K562 (cell line): ENCODE results near the gene LIX1. TPM values are rescaled to one million over a fixed set of nuclear protein-coding genes. Genes with fewer than 3 reads are reported as not detected.

ENCODE experiments used
- ATAC-seq: fragments of 200-7000 bp; cut with Tn5 transposase; 3 replicates; pipeline ENCODE4 v1.9.1; 2020; ENCODE audit warnings: moderate library complexity
- BruUV-seq: library from RNA; stranded (reverse); fragments of 400-500 nt; replicated peaks from 2 replicates; lab custom pipeline; 2021; lab: Mats Ljungman, UMichigan
- CTCF ChIA-PET: fragments of 300-600 bp; formaldehyde crosslinking; extraction: SDS; loops from one replicate; lab custom pipeline; 2021; ENCODE audit warnings: low intra/inter-chr PET ratio; lab: Yijun Ruan, JAX
- POLR2A ChIA-PET: fragments of 300-600, 350-650 bp; sonication (Branson Sonifier 250); formaldehyde crosslinking; extraction: SDS; loops from one replicate; lab custom pipeline; 2021; ENCODE audit warnings: antibody characterized with exemption, inconsistent platforms; lab: Yijun Ruan, JAX
- DNase-seq, 4 experiments: peaks; one replicate each; pipeline versions ENCODE4 v3.0.0 to v3.0.0-alpha.2; 2011 to 2018; ENCODE audit warnings: low spot score in 3 of 4, mixed read lengths in 3 of 4; ENCODE audit errors: extremely low read depth in 1 of 4
- FAIRE-seq: peaks from 2 replicates; lab custom pipeline; 2011; peaks lifted over from hg19 to GRCh38; lab: Jason Lieb, UNC
- H2AFZ ChIP-seq: 2 replicates; pipeline ENCODE4 v1.6.0; 2011; ENCODE audit warnings: low read depth, low read length, control low read depth, inconsistent platforms
- H3K27ac ChIP-seq: fragments of 200-600 bp; 3 replicates; pipeline ENCODE4 v1.8.0; 2011; ENCODE audit warnings: low read depth, mild to moderate bottlenecking, control low read depth, inconsistent platforms, low read length, moderate library complexity, mixed read lengths; ENCODE audit errors: extremely low read depth
- H3K27me3 ChIP-seq, 2 experiments: fragments of 300-600 bp in 1 of 2; 2 replicates in 1 of 2; 3 replicates in 1 of 2; pipeline versions ENCODE4 v1.6.0 to v1.8.0; 2011; ENCODE audit warnings: inconsistent platforms in 2 of 2, low read length in 2 of 2, mild to moderate bottlenecking in 1 of 2, mixed read lengths in 1 of 2, moderate library complexity in 1 of 2; ENCODE audit not compliant: control insufficient read depth in 2 of 2, insufficient read depth in 2 of 2
- H3K36me3 ChIP-seq: fragments of 300-600 bp; 3 replicates; pipeline ENCODE4 v1.8.0; 2011; ENCODE audit warnings: mild to moderate bottlenecking, low read length, inconsistent platforms; ENCODE audit not compliant: control insufficient read depth, insufficient read depth
- H3K4me1 ChIP-seq, 2 experiments: fragments of 200-600 bp in 1 of 2; replicated peaks in 1 of 2; 2 replicates in 1 of 2; 3 replicates in 1 of 2; pipeline versions ENCODE4 v1.5.1 to v1.8.0; 2011; ENCODE audit warnings: inconsistent platforms in 2 of 2, low read length in 2 of 2, mild to moderate bottlenecking in 1 of 2, mixed read lengths in 1 of 2, moderate library complexity in 1 of 2; ENCODE audit not compliant: control insufficient read depth in 2 of 2, insufficient read depth in 2 of 2
- H3K4me2 ChIP-seq: 2 replicates; pipeline ENCODE4 v1.6.1; 2011; ENCODE audit warnings: low read length, control low read depth, inconsistent platforms, mixed read lengths; ENCODE audit not compliant: insufficient read depth
- H3K4me3 ChIP-seq: fragments of 200-600 bp; sonication (generic), shearing (Covaris generic); 2 replicates; pipeline ENCODE4 v1.5.1; 2016; ENCODE audit warnings: control low read depth, inconsistent platforms
- H3K79me2 ChIP-seq: fragments of 200-600 bp; 3 replicates; pipeline ENCODE4 v1.8.0; 2011; ENCODE audit warnings: low read length, inconsistent platforms; ENCODE audit not compliant: control insufficient read depth, insufficient read depth
- H3K9ac ChIP-seq, 2 experiments: 2 replicates each; pipeline versions ENCODE4 v1.6.0 to v1.6.1; 2011; ENCODE audit warnings: low read depth in 2 of 2, low read length in 2 of 2, control low read depth in 1 of 2, inconsistent platforms in 1 of 2, mild to moderate bottlenecking in 1 of 2, mixed read lengths in 1 of 2; ENCODE audit not compliant: insufficient read depth in 1 of 2
- H3K9me1 ChIP-seq: one replicate; pipeline ENCODE4 v1.6.0; 2011; ENCODE audit warnings: inconsistent platforms, mild to moderate bottlenecking, low read length, moderate library complexity; ENCODE audit not compliant: control insufficient read depth, insufficient read depth
- H3K9me3 ChIP-seq: replicated peaks from 2 replicates; pipeline ENCODE4 v1.5.1; 2011; ENCODE audit warnings: low read depth, low read length, inconsistent platforms; ENCODE audit not compliant: control insufficient read depth, insufficient read depth
- H4K20me1 ChIP-seq: replicated peaks from 2 replicates; pipeline ENCODE4 v1.6.1; 2011; ENCODE audit warnings: low read length, inconsistent platforms, mixed read lengths; ENCODE audit not compliant: control insufficient read depth, insufficient read depth
- HNRNPLL ChIP-seq: fragments of 200-400 bp; formaldehyde crosslinking; IDR thresholded peaks from 2 replicates; pipeline ENCODE4 v1.6.1; 2017; ENCODE audit warnings: low read length, low read depth, mild to moderate bottlenecking; ENCODE audit not compliant: poor library complexity, severe bottlenecking
- NCOA6 ChIP-seq: fragments of 450-650 bp; IDR thresholded peaks from 2 replicates; pipeline ENCODE4 v1.6.1; 2017; ENCODE audit warnings: mild to moderate bottlenecking
- POLR2H ChIP-seq: IDR thresholded peaks from 2 replicates; pipeline ENCODE4 v1.6.1; 2016; ENCODE audit warnings: missing genetic modification characterization, low read depth, mild to moderate bottlenecking, control low read depth, missing compliant biosample characterization, moderate library complexity
- TRIM25 ChIP-seq: fragments of 450-650 bp; IDR thresholded peaks from 2 replicates; pipeline ENCODE4 v1.7.0; 2016; ENCODE audit warnings: borderline replicate concordance
- ZNF512 ChIP-seq: IDR thresholded peaks from 2 replicates; pipeline ENCODE4 v1.6.1; 2016; ENCODE audit warnings: missing genetic modification characterization, missing compliant biosample characterization
- WGBS: fragments of 100-300 bp; shearing (Covaris generic); methylation state at CpG from one replicate; pipeline ENCODE4 v1.1.6; 2016; ENCODE audit warnings: low coverage, mixed read lengths; ENCODE audit not compliant: insufficient coverage; ENCODE audit errors: missing lambda C conversion rate; 5-methylcytosine and 5-hydroxymethylcytosine counted together
- in situ Hi-C: fragments of 300-500 bp; cut with MboI; formaldehyde crosslinking; loops from 4 replicates; pipeline ENCODE4 v1.15.0; 2018; ENCODE audit warnings: inconsistent platforms, mixed read lengths
- intact Hi-C: fragments of 100-400 bp; cut with micrococcal nuclease; formaldehyde crosslinking; loops from 2 replicates; pipeline ENCODE4 v1.14.2; 2022
- polyA plus RNA-seq, 8 experiments: library from polyadenylated mRNA; depleted of rRNA in 4 of 8; stranded (reverse) in 5 of 8; unstranded in 3 of 8; fragments of >200 nt; fragmentation: Nextera tagmentation in 2 of 8; fragmentation: Illumina TruSeq in 1 of 8; extraction: Ambion mirVana in 2 of 8; extraction: Trizol in 1 of 8; gene quantifications; 2 replicates each; pipeline versions ENCODE4 v1.2.1 to v1.2.3, GENCODE V29; 2011 to 2014; ENCODE audit warnings: inconsistent platforms in 1 of 8, missing spikeins in 1 of 8
- small RNA-seq: library from RNA; depleted of rRNA; stranded (forward); fragments of <200 nt; gene quantifications from one replicate; pipeline ENCODE3, GENCODE V24; 2014
- total RNA-seq, 7 experiments: library from RNA; depleted of rRNA in 6 of 7; stranded (reverse); fragments of >200 nt in 6 of 7; fragmentation: Illumina TruSeq in 2 of 7; extraction: Trizol in 2 of 7; gene quantifications; 2 replicates each; pipeline versions ENCODE4 v1.2.1 to v1.2.3, GENCODE V29; 2011 to 2021; ENCODE audit warnings: low replicate concordance in 1 of 7

Gene LIX1
- total and polyA plus RNA-seq, 9 of the 15 experiments (the other 6 are each of a cell fraction or from before 2014, with no cell fraction given): 0.01 to 0.18 TPM; not detected in 7

GRCh38 chr5:97042996-97043395, 99.4 kb downstream of the LIX1 start:
- POLR2A ChIA-PET: interaction anchor here (0.6 kb wide), 2 partner anchors 9 to 36 kb away, joined by 3 to 5 read pairs; no protein-coding TSS in a partner anchor
- Histone ChIP-seq H3K27ac (no peak overlapping the region), H3K79me2 (no peaks in the 10 kb centered on the region), H3K4me3 (no peak overlapping the region), H3K9me3 (no peaks in the 10 kb centered on the region), H3K27me3 (no peaks in the 10 kb centered on the region; a peak in 1 of 5 replicates), H3K9me1 (no peaks in the 10 kb centered on the region)
- ATAC-seq (no peak), DNase-seq (no peak)
- intact Hi-C loops: loop anchor here (10.0 kb wide), 1 partner anchor 428 kb away; no protein-coding TSS in a partner anchor
- 61% methylated on average over 6 of the region's 7 CpGs for WGBS
- TF ChIP-seq POLR2H (tag): no peak
- TF ChIP-seq ZNF512 (tag): no peak
- no peak for TF ChIP-seq TRIM25
- no peak for TF ChIP-seq NCOA6
- TF ChIP-seq HNRNPLL: no peak
- TF ChIP-seq, all 486 proteins: peak for 0
- no peaks in the 10 kb centered on the region for H3K36me3 ChIP-seq
- H2AFZ ChIP-seq: no peak overlapping the region
- no peak overlapping the region for H3K4me2 ChIP-seq
- no peaks in the 10 kb centered on the region; a peak in 2 of 5 replicates for H3K4me1 ChIP-seq
- no peaks in the 10 kb centered on the region for H4K20me1 ChIP-seq
- BruUV-seq: no TSS peak
- no peak overlapping the region for H3K9ac ChIP-seq
- in situ Hi-C loops: no loop called here
- CTCF ChIA-PET: no interaction called here
- no peak for FAIRE-seq

Small RNA genes within 50 kb of the gene (small RNA-seq; reads per million reads assigned to genes)
- gene RNU1-73P: not detected

Other genes starting within 250 kb of the LIX1 start
- 9.9 and 11.0 TPM in 2 replicates for gene LNPEP, start 206.5 kb downstream of the LIX1 start, total RNA-seq (2014; rRNA removed)
- gene LNPEP, start 206.5 kb downstream of the LIX1 start, total RNA-seq (2014; rRNA removed; fragmentation: Illumina TruSeq; extraction: Trizol): 24.7 and 29.6 TPM in 2 replicates
- 24.3 and 27.9 TPM in 2 replicates for gene LNPEP, start 206.5 kb downstream of the LIX1 start, total RNA-seq (2015; rRNA removed; fragmentation: Illumina TruSeq; extraction: Trizol)
- gene LNPEP, start 206.5 kb downstream of the LIX1 start, total RNA-seq (2021): 19.3 and 20.3 TPM in 2 replicates
- 13.1 and 16.2 TPM in 2 replicates for gene LNPEP, start 206.5 kb downstream of the LIX1 start, polyA plus RNA-seq (2011; rRNA removed)
- gene LNPEP, start 206.5 kb downstream of the LIX1 start, polyA plus RNA-seq (2014; fragmentation: Illumina TruSeq; extraction: Trizol): 9.5 and 11.2 TPM in 2 replicates
- 1 to 10 TPM; 2.6 to 3.2 TPM for gene LNPEP, start 206.5 kb downstream of the LIX1 start, polyA plus RNA-seq (2014; fragmentation: Nextera tagmentation; extraction: Ambion mirVana)
- 9.2 and 10.0 TPM in 2 replicates for gene LNPEP, start 206.5 kb downstream of the LIX1 start, polyA plus RNA-seq (2014; rRNA removed)
- 33.1 and 33.6 TPM in 2 replicates for gene RIOK2, start 40.6 kb upstream of the LIX1 start, total RNA-seq (2014; rRNA removed)
- 54.0 and 58.7 TPM in 2 replicates for gene RIOK2, start 40.6 kb upstream of the LIX1 start, total RNA-seq (2014; rRNA removed; fragmentation: Illumina TruSeq; extraction: Trizol)
- gene RIOK2, start 40.6 kb upstream of the LIX1 start, total RNA-seq (2015; rRNA removed; fragmentation: Illumina TruSeq; extraction: Trizol): 37.9 and 47.8 TPM in 2 replicates
- gene RIOK2, start 40.6 kb upstream of the LIX1 start, total RNA-seq (2021): 44.0 and 46.6 TPM in 2 replicates
- gene RIOK2, start 40.6 kb upstream of the LIX1 start, polyA plus RNA-seq (2011; rRNA removed): 31.6 and 47.1 TPM in 2 replicates
- gene RIOK2, start 40.6 kb upstream of the LIX1 start, polyA plus RNA-seq (2014; fragmentation: Illumina TruSeq; extraction: Trizol): 22.9 and 24.4 TPM in 2 replicates
- 10 to 100 TPM; 81.6 to 97.6 TPM for gene RIOK2, start 40.6 kb upstream of the LIX1 start, polyA plus RNA-seq (2014; fragmentation: Nextera tagmentation; extraction: Ambion mirVana)
- gene RIOK2, start 40.6 kb upstream of the LIX1 start, polyA plus RNA-seq (2014; rRNA removed): 43.4 and 50.5 TPM in 2 replicates